Natural killer cell treated with Interleukin-12 subunit alpha and Interleukin-12 subunit beta and Interleukin-15 and Interleukin-18, amount 100 ng/mL, for 72 hours (primary cell): ENCODE measurements around the gene PAM16. TPM values are rescaled to one million over a fixed set of nuclear protein-coding genes. Genes with fewer than 3 reads are reported as not detected.
"Not testable (repeated sequence)": the region's sequence is repeated elsewhere in the genome, so short reads cannot be mapped to it uniquely, and the experiment has no call there.

Experiments used
- ATAC-seq, 2 donors: fragments of 150-1000 bp; cut with Tn5 transposase in 1 of 2; sonication (Bioruptor Pico), chemical (Tn5 transposase) in 1 of 2; 2 replicates each; pipeline ENCODE4 v1.10.0; 2021
- DNase-seq: peaks from one replicate; pipeline ENCODE4 v3.0.0; 2022; ENCODE audit warnings: low spot score
- H3K27ac Mint-ChIP-seq, 2 donors: 1 replicate in 1 of 2; 2 replicates in 1 of 2; pipeline ENCODE4 v1.8.0; 2022; ENCODE audit warnings: mixed read lengths in 2 of 2, mild to moderate bottlenecking in 1 of 2, moderate library complexity in 1 of 2
- H3K27me3 Mint-ChIP-seq, 2 donors: 1 replicate in 1 of 2; 2 replicates in 1 of 2; pipeline ENCODE4 v1.8.0; 2022; ENCODE audit warnings: mixed read lengths in 2 of 2
- H3K36me3 Mint-ChIP-seq: one replicate; pipeline ENCODE4 v1.8.0; 2022; ENCODE audit warnings: mixed read lengths
- H3K4me1 Mint-ChIP-seq, 2 donors: 1 replicate in 1 of 2; 2 replicates in 1 of 2; pipeline ENCODE4 v1.8.0; 2022; ENCODE audit warnings: low read depth in 2 of 2, mixed read lengths in 2 of 2, mild to moderate bottlenecking in 1 of 2
- H3K4me3 Mint-ChIP-seq: one replicate; pipeline ENCODE4 v1.8.0; 2022; ENCODE audit warnings: mixed read lengths
- H3K9me3 Mint-ChIP-seq: 2 replicates; pipeline ENCODE4 v1.8.0; 2022; ENCODE audit warnings: mixed read lengths
- total RNA-seq, 2 donors: library from RNA; stranded (reverse); gene quantifications; one replicate each; pipeline ENCODE4 v1.2.3, GENCODE V29; 2022

The PAM16 gene
- total RNA-seq, 2 donors from 2014 or later = 59.0 to 114 TPM

DNA sequence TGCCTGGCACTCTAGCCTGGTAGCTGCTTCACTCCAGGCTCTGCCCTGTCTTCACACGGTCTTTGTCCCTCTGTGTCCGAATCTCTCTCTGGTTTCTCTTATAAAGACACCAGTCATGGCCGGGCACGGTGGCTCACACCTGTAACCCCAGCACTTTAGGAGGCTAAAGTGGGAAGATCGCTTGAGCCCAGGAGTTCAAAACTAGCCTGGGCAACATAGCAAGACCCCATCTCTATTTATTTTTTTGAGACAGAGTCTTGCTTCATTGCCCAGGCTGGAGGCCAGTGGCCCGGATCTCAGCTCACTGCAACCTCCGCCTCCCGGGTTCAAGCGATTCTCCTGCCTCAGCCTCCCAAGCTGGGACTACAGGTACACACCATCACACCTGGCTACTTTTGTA, 17.4 kb downstream of the PAM16 start:
- not testable (repeated sequence) for H3K4me3 Mint-ChIP-seq, H3K9me3 Mint-ChIP-seq, H3K27ac Mint-ChIP-seq

DNA sequence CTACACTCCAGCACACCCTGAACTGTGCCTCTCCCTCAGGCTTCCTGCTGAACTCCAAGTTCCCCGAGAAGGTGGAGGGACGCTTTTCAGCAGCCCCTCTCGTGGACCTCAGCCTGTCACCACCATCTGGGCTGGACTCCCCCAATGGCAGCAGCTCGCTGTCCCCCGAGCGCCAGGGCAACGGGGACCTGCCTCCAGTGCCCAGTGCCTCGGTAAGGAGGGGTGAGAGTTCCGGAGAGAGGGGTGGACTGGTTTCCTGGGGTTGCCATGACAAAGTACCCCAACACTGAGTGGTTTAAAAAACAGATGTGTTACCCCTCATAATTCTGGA, 17.8 kb downstream of the PAM16 start:
- Mint-ChIP-seq H3K36me3 (no peaks in the 10 kb centered on the region), H3K27me3 (no peaks in the 10 kb centered on the region), H3K4me1 (peaks cover 0 to 2% of the 10 kb centered on the region in 2 donors), H3K4me3 (no peak overlapping the region), H3K9me3 (no peaks in the 10 kb centered on the region), H3K27ac (no peak overlapping the region)
- DNase-seq = no peak
- no peak for ATAC-seq

More for the DNA sequence above, 17.4 kb downstream of the PAM16 start:
- not testable (repeated sequence) for DNase-seq, ATAC-seq, H3K4me1 Mint-ChIP-seq, H3K27me3 Mint-ChIP-seq, H3K36me3 Mint-ChIP-seq

DNA sequence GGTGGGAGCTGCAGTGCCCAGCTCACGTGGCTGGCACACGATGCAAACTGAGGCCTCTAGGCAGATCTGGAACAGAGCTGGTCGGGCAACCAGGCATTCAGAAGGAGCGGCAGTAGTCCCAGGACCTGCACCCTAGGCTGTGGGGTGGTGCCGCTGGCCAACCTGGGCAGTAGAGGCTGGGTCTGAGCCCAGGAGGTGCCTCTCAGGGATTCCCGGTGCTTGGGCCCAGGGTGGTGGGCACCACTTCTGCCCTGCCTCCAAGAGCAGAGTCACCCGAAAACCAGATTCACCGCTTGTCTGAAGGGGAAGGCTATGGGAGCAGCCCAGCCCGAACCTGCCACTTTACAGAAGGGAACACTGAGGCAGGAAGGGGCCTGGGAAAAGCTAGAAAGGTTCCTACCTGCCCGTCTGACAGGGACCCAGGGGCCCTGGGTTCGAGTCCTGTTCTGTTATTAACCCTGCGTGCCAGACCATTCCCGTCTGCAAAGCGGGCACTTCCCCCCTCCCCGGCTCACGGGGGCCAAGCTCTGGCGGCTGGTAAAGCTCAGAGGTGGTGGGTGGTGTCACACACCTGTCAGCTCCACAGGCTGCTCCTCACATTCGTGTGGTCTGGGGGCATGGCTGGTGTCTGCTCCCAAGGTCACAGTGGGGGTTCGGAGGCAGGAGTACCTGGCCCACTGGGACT, 18.4 kb downstream of the PAM16 start:
- no peak for DNase-seq
- no peaks in the 10 kb centered on the region for H3K36me3 Mint-ChIP-seq
- H3K9me3 Mint-ChIP-seq = no peaks in the 10 kb centered on the region
- ATAC-seq = no peak
- H3K4me3 Mint-ChIP-seq = no peak overlapping the region
- H3K27ac Mint-ChIP-seq = no peak overlapping the region
- peaks cover 0 to 2% of the 10 kb centered on the region in 2 donors for H3K4me1 Mint-ChIP-seq
- H3K27me3 Mint-ChIP-seq = no peaks in the 10 kb centered on the region

DNA sequence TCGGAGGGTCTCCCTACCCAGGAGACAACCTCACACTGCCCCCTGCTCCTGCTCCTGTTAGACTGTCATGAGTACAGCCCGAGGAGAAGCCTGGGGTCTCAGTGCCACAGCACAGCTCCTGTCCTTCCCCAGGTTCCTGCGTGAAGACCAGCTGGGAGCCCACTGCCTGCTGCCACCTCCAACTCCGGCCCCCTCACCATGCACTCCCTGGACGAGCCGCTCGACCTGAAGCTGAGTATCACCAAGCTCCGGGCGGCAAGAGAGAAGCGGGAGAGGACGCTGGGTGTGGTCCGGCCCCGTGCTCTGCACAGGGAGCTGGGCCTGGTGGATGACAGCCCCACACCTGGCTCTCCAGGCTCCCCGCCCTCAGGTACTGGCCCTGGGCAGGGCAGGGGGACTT, 19.0 kb downstream of the PAM16 start:
- Mint-ChIP-seq H3K27ac (no peak overlapping the region), H3K4me3 (no peak overlapping the region), H3K9me3 (no peaks in the 10 kb centered on the region), H3K27me3 (no peaks in the 10 kb centered on the region), H3K4me1 (peaks cover 0 to 2% of the 10 kb centered on the region in 2 donors), H3K36me3 (no peaks in the 10 kb centered on the region)
- DNase-seq = no peak
- ATAC-seq = no peak

DNA sequence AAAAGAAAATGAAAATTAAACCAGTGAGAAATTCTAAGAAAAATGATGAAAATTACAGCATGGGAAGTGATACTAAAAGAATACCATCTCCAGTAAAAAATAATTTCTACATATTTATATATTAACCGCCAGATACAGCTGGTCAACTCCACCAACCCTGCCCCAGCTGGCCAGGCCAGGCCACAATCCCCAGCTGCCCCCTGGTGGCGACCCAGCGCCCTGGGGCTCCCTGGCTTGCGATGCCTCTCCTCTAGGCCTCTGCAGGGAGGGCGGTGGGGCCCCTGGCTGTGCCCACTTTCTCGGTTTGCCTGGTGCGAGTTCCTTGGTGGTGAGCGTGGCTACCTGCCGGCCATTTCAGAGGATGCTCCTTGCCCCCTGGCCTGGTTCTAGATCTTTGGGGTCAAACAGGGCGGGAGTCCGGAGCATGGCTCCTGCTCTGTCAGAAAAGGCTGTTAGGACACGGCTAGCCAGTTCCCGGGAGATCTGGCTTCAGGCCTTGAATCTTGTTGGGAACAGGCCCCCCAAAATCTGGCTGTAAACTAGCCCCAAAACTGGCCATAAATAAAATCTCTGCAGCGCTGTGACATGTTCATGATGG, 20.7 kb downstream of the PAM16 start:
- ATAC-seq (peak; percentile 74 to 86), DNase-seq (peak; percentile 77)
- no peak overlapping the region for H3K27ac Mint-ChIP-seq
- no peaks in the 10 kb centered on the region for H3K9me3 Mint-ChIP-seq
- H3K27me3 Mint-ChIP-seq = no peaks in the 10 kb centered on the region
- no peak overlapping the region for H3K4me3 Mint-ChIP-seq
- no peaks in the 10 kb centered on the region for H3K36me3 Mint-ChIP-seq
- H3K4me1 Mint-ChIP-seq = peaks cover 0 to 2% of the 10 kb centered on the region in 2 donors

GRCh38 chr16:4328782-4329775, 22.0 kb downstream of the PAM16 start:
- Mint-ChIP-seq H3K4me1 (peaks cover 0 to 2% of the 10 kb centered on the region in 2 donors), H3K27ac (no peak overlapping the region)

GRCh38 chr16:4328046-4328781, 22.9 kb downstream of the PAM16 start:
- Mint-ChIP-seq H3K4me3 (no peak overlapping the region), H3K4me1 (peaks cover 0 to 2% of the 10 kb centered on the region in 2 donors), H3K27me3 (no peaks in the 10 kb centered on the region), H3K9me3 (no peaks in the 10 kb centered on the region), H3K36me3 (no peaks in the 10 kb centered on the region), H3K27ac (no peak overlapping the region)
- ATAC-seq = peak; percentile 47 to 50
- DNase-seq = no peak

More at GRCh38 chr16:4328782-4329775, 22.0 kb downstream of the PAM16 start:
- DNase-seq (no peak), ATAC-seq (no peak)
- Mint-ChIP-seq H3K4me3 (no peak overlapping the region), H3K36me3 (no peaks in the 10 kb centered on the region), H3K9me3 (no peaks in the 10 kb centered on the region), H3K27me3 (no peaks in the 10 kb centered on the region)

GRCh38 chr16:4327386-4328045, 23.6 kb downstream of the PAM16 start:
- no peak overlapping the region for H3K27ac Mint-ChIP-seq
- peak in 1 of 2 donors; percentile 5 for ATAC-seq

GRCh38 chr16:4325253-4325758, 25.8 kb downstream of the PAM16 start:
- no peak for DNase-seq
- peaks cover 0 to 2% of the 10 kb centered on the region in 2 donors for H3K4me1 Mint-ChIP-seq
- no peak for ATAC-seq
- no peak overlapping the region for H3K4me3 Mint-ChIP-seq
- no peak overlapping the region for H3K27ac Mint-ChIP-seq
- no peaks in the 10 kb centered on the region for H3K9me3 Mint-ChIP-seq
- no peaks in the 10 kb centered on the region for H3K36me3 Mint-ChIP-seq
- H3K27me3 Mint-ChIP-seq = no peaks in the 10 kb centered on the region

More at GRCh38 chr16:4327386-4328045, 23.6 kb downstream of the PAM16 start:
- Mint-ChIP-seq H3K9me3 (no peaks in the 10 kb centered on the region), H3K36me3 (no peaks in the 10 kb centered on the region), H3K27me3 (no peaks in the 10 kb centered on the region), H3K4me1 (peaks cover 0 to 2% of the 10 kb centered on the region in 2 donors), H3K4me3 (no peak overlapping the region)
- no peak for DNase-seq

- no peaks in the 10 kb centered on the region for H3K36me3 Mint-ChIP-seq
- no peaks in the 10 kb centered on the region for H3K27me3 Mint-ChIP-seq
- DNase-seq (no peak), ATAC-seq (no peak)
- H3K27ac Mint-ChIP-seq = no peak overlapping the region
- H3K4me3 Mint-ChIP-seq = no peak overlapping the region
- no peaks in the 10 kb centered on the region for H3K9me3 Mint-ChIP-seq
- H3K4me1 Mint-ChIP-seq = peaks cover 0 to under 1% of the 10 kb centered on the region in 2 donors
Observed at GRCh38 chr16:4324492-4325252, 26.4 kb downstream of the PAM16 start.

DNA sequence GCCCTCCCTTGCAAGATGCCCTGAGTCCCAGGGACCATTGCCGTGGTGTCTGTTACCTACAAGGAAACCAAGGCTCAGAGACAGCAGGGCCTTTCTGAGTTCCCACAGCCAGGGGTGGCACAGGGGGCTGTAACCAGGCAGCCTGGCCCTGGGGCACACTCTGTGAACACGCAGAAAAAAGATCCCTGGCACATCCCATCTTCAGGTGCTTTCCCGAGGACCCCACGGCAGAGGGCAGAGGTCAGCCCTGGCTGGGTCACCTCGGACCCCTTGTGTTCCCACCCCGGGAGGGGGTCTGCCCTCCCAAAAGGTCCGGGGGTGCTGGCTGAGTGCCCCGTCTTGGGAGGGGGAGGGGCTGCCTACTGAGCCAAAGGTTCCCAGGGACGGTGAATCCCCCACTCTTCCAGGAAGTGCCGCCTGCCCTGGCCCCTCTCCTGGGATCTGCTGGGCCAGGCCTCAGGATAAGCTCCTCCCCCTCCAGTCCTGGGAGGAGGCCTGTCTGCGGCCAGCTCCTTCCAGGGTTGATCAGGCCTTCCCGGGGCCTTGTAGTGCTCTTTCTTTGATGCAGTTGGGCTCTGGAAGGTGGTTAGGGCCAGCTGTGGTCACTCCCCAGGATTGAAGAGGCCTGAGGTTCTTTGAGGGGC, 27.2 kb downstream of the PAM16 start:
- no peaks in the 10 kb centered on the region for H3K27me3 Mint-ChIP-seq
- H3K9me3 Mint-ChIP-seq = no peaks in the 10 kb centered on the region
- H3K36me3 Mint-ChIP-seq = no peaks in the 10 kb centered on the region
- no peak overlapping the region for H3K27ac Mint-ChIP-seq
- no peak overlapping the region for H3K4me3 Mint-ChIP-seq
- DNase-seq (no peak), ATAC-seq (no peak)
- H3K4me1 Mint-ChIP-seq = peaks cover 0 to 3% of the 10 kb centered on the region in 2 donors
